ENCODE results near the gene LCN10. TPM values are rescaled to one million over a fixed set of nuclear protein-coding genes. Genes with fewer than 3 reads are reported as not detected.

The LCN10 gene
- polyA plus RNA-seq, 3 donors: 0.16 TPM; not detected in 2

- H3K9ac ChIP-seq (ENCODE audit: insufficient read depth, low read length, poor library complexity, severe bottlenecking): no peak overlapping the region
- intact Hi-C loops (cut with micrococcal nuclease): no loop called here
These were observed 29.2 kb downstream of the LCN10 start for GRCh38 chr9:136713550-136713949.

GRCh38 chr9:136712690-136713544, 29.8 kb downstream of the LCN10 start:
- Mint-ChIP-seq H3K4me1 (peaks cover 15% of the 10 kb centered on the region), H3K27me3 (ENCODE audit: low read depth in 3 of 3) (peaks cover 52 to 80% (median 54%) of the 10 kb centered on the region in 3 donors), H3K4me3 (peak overlapping the region in 1 of 2 donors; percentile 73), H3K36me3 (peaks cover 0 to 4% of the 10 kb centered on the region in 2 donors), H3K9me3 (peaks cover 0 to 11% (median 2%) of the 10 kb centered on the region in 7 donors), H3K27ac (no peak overlapping the region)
- peaks cover 0 to 3% of the 10 kb centered on the region in 2 donors for H3K9me3 ChIP-seq (replicated peaks in 1 of 2; ENCODE audit: control insufficient read depth in 1 of 2, insufficient read depth in 1 of 2, low read length in 2 of 2)
- intact Hi-C loops (cut with micrococcal nuclease): no loop called here
- DNase-seq: no peak
- no peaks in the 10 kb centered on the region for H3K79me2 ChIP-seq (ENCODE audit: insufficient read depth, low read length)
- no peak for TF ChIP-seq CTCF (IDR thresholded peaks at IDR 0.05)
- H3K9ac ChIP-seq (ENCODE audit: insufficient read depth, low read length, poor library complexity, severe bottlenecking): no peak overlapping the region
- H4K20me1 ChIP-seq (ENCODE audit: insufficient read depth, low read length): no peaks in the 10 kb centered on the region
- peaks cover 12 to 47% of the 10 kb centered on the region in 2 donors for H3K27me3 ChIP-seq (ENCODE audit: control insufficient read depth in 2 of 2, insufficient read depth in 2 of 2, low read length in 2 of 2)
- no peak overlapping the region for H3K27ac ChIP-seq (ENCODE audit: low read depth in 1 of 2, low read length in 2 of 2)
- no peaks in the 10 kb centered on the region for H3K36me3 ChIP-seq (replicated peaks in 1 of 2; ENCODE audit: control insufficient read depth in 1 of 2, insufficient read depth in 2 of 2, low read length in 2 of 2)
- H2AFZ ChIP-seq (ENCODE audit: insufficient read depth, low read depth, low read length, poor library complexity, severe bottlenecking): no peak overlapping the region
- WGBS (ENCODE audit: insufficient coverage): 3% methylated on average over 44 of the region's 56 CpGs
- peak overlapping the region; percentile 30 for H3K4me2 ChIP-seq (replicated peaks; ENCODE audit: extremely low read depth, low read length, poor library complexity, severe bottlenecking)
- H3K4me3 ChIP-seq (replicated peaks in 1 of 3; ENCODE audit: low read depth in 2 of 3, low read length in 3 of 3): no peak overlapping the region
- peaks cover 17 to 29% of the 10 kb centered on the region in 2 donors for H3K4me1 ChIP-seq (ENCODE audit: control insufficient read depth in 1 of 2, insufficient read depth in 2 of 2, low read length in 2 of 2)

More at GRCh38 chr9:136713550-136713949, 29.2 kb downstream of the LCN10 start:
- H3K79me2 ChIP-seq (ENCODE audit: insufficient read depth, low read length): no peaks in the 10 kb centered on the region
- H3K4me1 ChIP-seq (ENCODE audit: control insufficient read depth in 1 of 2, insufficient read depth in 2 of 2, low read length in 2 of 2): peaks cover 17 to 29% of the 10 kb centered on the region in 2 donors
- Mint-ChIP-seq H3K9me3 (peaks cover 0 to 11% (median 2%) of the 10 kb centered on the region in 7 donors), H3K27ac (no peak overlapping the region), H3K4me3 (peak overlapping the region in 1 of 2 donors; percentile 73), H3K27me3 (ENCODE audit: low read depth in 3 of 3) (peaks cover 49 to 81% (median 54%) of the 10 kb centered on the region in 3 donors), H3K4me1 (peaks cover 17% of the 10 kb centered on the region), H3K36me3 (peaks cover 0 to 4% of the 10 kb centered on the region in 2 donors)
- H3K4me3 ChIP-seq (replicated peaks in 1 of 3; ENCODE audit: low read depth in 2 of 3, low read length in 3 of 3): no peak overlapping the region
- H3K9me3 ChIP-seq (replicated peaks in 1 of 2; ENCODE audit: control insufficient read depth in 1 of 2, insufficient read depth in 1 of 2, low read length in 2 of 2): peaks cover 0 to 3% of the 10 kb centered on the region in 2 donors
- no peaks in the 10 kb centered on the region for H4K20me1 ChIP-seq (ENCODE audit: insufficient read depth, low read length)
- H3K27me3 ChIP-seq (ENCODE audit: control insufficient read depth in 2 of 2, insufficient read depth in 2 of 2, low read length in 2 of 2): peaks cover 12 to 50% of the 10 kb centered on the region in 2 donors
- no peak for TF ChIP-seq CTCF (IDR thresholded peaks at IDR 0.05)
- 5% methylated on average over 7 of the region's 8 CpGs for WGBS (ENCODE audit: insufficient coverage)
- H3K27ac ChIP-seq (ENCODE audit: low read depth in 1 of 2, low read length in 2 of 2): no peak overlapping the region
- H2AFZ ChIP-seq (ENCODE audit: insufficient read depth, low read depth, low read length, poor library complexity, severe bottlenecking): no peak overlapping the region
- no peaks in the 10 kb centered on the region for H3K36me3 ChIP-seq (replicated peaks in 1 of 2; ENCODE audit: control insufficient read depth in 1 of 2, insufficient read depth in 2 of 2, low read length in 2 of 2)
- no peak for DNase-seq
- H3K4me2 ChIP-seq (replicated peaks; ENCODE audit: extremely low read depth, low read length, poor library complexity, severe bottlenecking): no peak overlapping the region

All from CD14-positive monocyte (primary cell).